Uterus (tissue), 2 donors: ENCODE results near the gene FAM221A.

Experiments
- CTCF ChIP-seq, 4 experiments: fragments of 200-600 bp in 2 of 4; fragments of 450-650 bp in 2 of 4; sonication (generic) in 2 of 4; IDR thresholded peaks; one replicate each; pipeline ENCODE4 v1.5.1; 2016 to 2019; ENCODE audit warnings: antibody characterized with exemption in 4 of 4, mild to moderate bottlenecking in 2 of 4, moderate library complexity in 1 of 4
- POLR2A ChIP-seq, 2 donors: fragments of 450-650 bp; IDR thresholded peaks; one replicate each; pipeline ENCODE4 v1.6.1; 2016; ENCODE audit warnings: antibody characterized with exemption in 2 of 2, mild to moderate bottlenecking in 1 of 2, moderate library complexity in 1 of 2

GRCh38 chr7:23672033-23672432 is 8.0 kb upstream of the FAM221A start:
- TF ChIP-seq POLR2A (IDR thresholded peaks at IDR 0.05) (no peak), CTCF (IDR thresholded peaks at IDR 0.05) (no peak)
